ENCODE data around the gene RUNX2. TPM values are rescaled to one million over a fixed set of nuclear protein-coding genes. Genes with fewer than 3 reads are reported as not detected.

The RUNX2 gene
- total and polyA plus RNA-seq, 10 of the 15 experiments (the other 5 are each of a cell fraction or from before 2014, with no cell fraction given), result 0.01 to 0.77 (median 0.15) TPM; not detected in 3

GRCh38 chr6:45467853-45468252 is 139.7 kb downstream of the RUNX2 start:
- H3K27me3 ChIP-seq (replicated peaks in 1 of 2; ENCODE audit: control insufficient read depth in 2 of 2, insufficient read depth in 2 of 2, low read length in 1 of 2), result no peaks in the 10 kb centered on the region; a peak in 3 of 4 replicates
- no peak overlapping the region for H2AFZ ChIP-seq (ENCODE audit: control insufficient read depth, low read depth, low read length)
- no peak overlapping the region for H3K9ac ChIP-seq (ENCODE audit: control insufficient read depth, insufficient read depth, low read length)
- no peak for FAIRE-seq
- CTCF ChIA-PET, result no interaction called here
- H3K36me3 ChIP-seq (ENCODE audit: control insufficient read depth in 2 of 2, insufficient read depth in 2 of 2, low read length in 1 of 2), result no peaks in the 10 kb centered on the region
- no peaks in the 10 kb centered on the region for H4K20me1 ChIP-seq (ENCODE audit: control insufficient read depth, insufficient read depth)
- ATAC-seq, result no peak
- RAD21 ChIA-PET (ENCODE audit: unreplicated experiment), result interaction anchor here (1.3 kb wide), 1 partner anchor 247 kb away, joined by 3 read pairs; no protein-coding TSS in a partner anchor
- no TSS peak for BruUV-seq (replicated peaks)
- H3K4me1 ChIP-seq (ENCODE audit: control insufficient read depth, insufficient read depth, low read length), result no peaks in the 10 kb centered on the region
- no peak overlapping the region for H3K27ac ChIP-seq (ENCODE audit: control insufficient read depth, insufficient read depth)
- SMC1A ChIA-PET (ENCODE audit: uncharacterized antibody, unreplicated experiment), result no interaction called here
- H3K4me2 ChIP-seq (ENCODE audit: control insufficient read depth, insufficient read depth), result no peak overlapping the region
- TF ChIP-seq BACH1 (IDR thresholded peaks at IDR 0.05; ENCODE audit: borderline replicate concordance) (no peak), YY1 (IDR thresholded peaks at IDR 0.05; ENCODE audit: low read depth, low read length) (no peak), BMI1 (IDR thresholded peaks at IDR 0.05; ENCODE audit: borderline replicate concordance) (no peak), ASH2L (IDR thresholded peaks at IDR 0.05; ENCODE audit: borderline replicate concordance, low read depth) (no peak), CBX3 (IDR thresholded peaks at IDR 0.05; ENCODE audit: borderline replicate concordance, low read depth) (no peak), POLR2A (IDR thresholded peaks at IDR 0.05; ENCODE audit: low read depth, low read length) (no peak)
- TF ChIP-seq, protein P1, sequence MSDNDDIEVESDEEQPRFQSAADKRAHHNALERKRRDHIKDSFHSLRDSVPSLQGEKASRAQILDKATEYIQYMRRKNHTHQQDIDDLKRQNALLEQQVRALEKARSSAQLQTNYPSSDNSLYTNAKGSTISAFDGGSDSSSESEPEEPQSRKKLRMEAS (IDR thresholded peaks at IDR 0.05; ENCODE audit: low read depth, low read length), result no peak
- TF ChIP-seq, protein P2, sequence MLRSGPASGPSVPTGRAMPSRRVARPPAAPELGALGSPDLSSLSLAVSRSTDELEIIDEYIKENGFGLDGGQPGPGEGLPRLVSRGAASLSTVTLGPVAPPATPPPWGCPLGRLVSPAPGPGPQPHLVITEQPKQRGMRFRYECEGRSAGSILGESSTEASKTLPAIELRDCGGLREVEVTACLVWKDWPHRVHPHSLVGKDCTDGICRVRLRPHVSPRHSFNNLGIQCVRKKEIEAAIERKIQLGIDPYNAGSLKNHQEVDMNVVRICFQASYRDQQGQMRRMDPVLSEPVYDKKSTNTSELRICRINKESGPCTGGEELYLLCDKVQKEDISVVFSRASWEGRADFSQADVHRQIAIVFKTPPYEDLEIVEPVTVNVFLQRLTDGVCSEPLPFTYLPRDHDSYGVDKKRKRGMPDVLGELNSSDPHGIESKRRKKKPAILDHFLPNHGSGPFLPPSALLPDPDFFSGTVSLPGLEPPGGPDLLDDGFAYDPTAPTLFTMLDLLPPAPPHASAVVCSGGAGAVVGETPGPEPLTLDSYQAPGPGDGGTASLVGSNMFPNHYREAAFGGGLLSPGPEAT (IDR thresholded peaks at IDR 0.05; ENCODE audit: low read depth), result no peak
- TF ChIP-seq, protein P3, sequence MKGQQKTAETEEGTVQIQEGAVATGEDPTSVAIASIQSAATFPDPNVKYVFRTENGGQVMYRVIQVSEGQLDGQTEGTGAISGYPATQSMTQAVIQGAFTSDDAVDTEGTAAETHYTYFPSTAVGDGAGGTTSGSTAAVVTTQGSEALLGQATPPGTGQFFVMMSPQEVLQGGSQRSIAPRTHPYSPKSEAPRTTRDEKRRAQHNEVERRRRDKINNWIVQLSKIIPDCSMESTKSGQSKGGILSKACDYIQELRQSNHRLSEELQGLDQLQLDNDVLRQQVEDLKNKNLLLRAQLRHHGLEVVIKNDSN (IDR thresholded peaks at IDR 0.05; ENCODE audit: borderline replicate concordance, extremely low read length, insufficient read depth, low read depth, low read length), result no peak
- in situ Hi-C loops (cut with MboI), result no loop called here
- POLR2A ChIA-PET, result no interaction called here
- no peak overlapping the region for H3K4me3 ChIP-seq
- no peak for DNase-seq (ENCODE audit: low read depth, low spot score)
- no peaks in the 10 kb centered on the region for H3K9me3 ChIP-seq (replicated peaks; ENCODE audit: control insufficient read depth, insufficient read depth, low read length)
- intact Hi-C loops (cut with micrococcal nuclease; ENCODE audit: unreplicated experiment), result no loop called here
- WGBS (ENCODE audit: insufficient coverage, insufficient replicate concordance, low lambda C conversion rate, missing lambda C conversion rate), result 9% methylated on average over 3 of the region's 3 CpGs
- H3K79me2 ChIP-seq (ENCODE audit: control insufficient read depth, insufficient read depth, low read length), result no peaks in the 10 kb centered on the region
